H1 (cell line): ENCODE results near the gene ANXA4. TPM values are rescaled to one million over a fixed set of nuclear protein-coding genes. Genes with fewer than 3 reads are reported as not detected.

Experiments used
- CTCF ChIA-PET: fragments of 300-600 bp; sonication (Branson Sonifier 250); formaldehyde crosslinking; loops from one replicate; lab custom pipeline; 2021; ENCODE audit not compliant: partially characterized antibody; lab: Charles Lee
- POLR2A ChIA-PET: fragments of 300-600 bp; sonication (Branson Sonifier 250); formaldehyde crosslinking; loops from one replicate; lab custom pipeline; 2021; ENCODE audit warnings: inconsistent platforms; ENCODE audit not compliant: partially characterized antibody; lab: Charles Lee
- DNase-seq, 2 experiments: peaks; one replicate each; pipeline versions ENCODE4 v3.0.0 to v3.0.0-alpha.2; 2010 to 2022; ENCODE audit warnings: low spot score in 2 of 2, low read depth in 1 of 2, mixed read lengths in 1 of 2
- FAIRE-seq: peaks from 2 replicates; lab custom pipeline; 2011; peaks lifted over from hg19 to GRCh38; lab: Jason Lieb, UNC
- H2AFZ ChIP-seq: 2 replicates; pipeline ENCODE4 v1.8.1; 2012; ENCODE audit warnings: low read length, inconsistent platforms
- H2AK5ac ChIP-seq: 2 replicates; pipeline ENCODE4 v1.6.1; 2013; ENCODE audit warnings: low read depth, low read length
- H2BK120ac ChIP-seq: replicated peaks from 2 replicates; pipeline ENCODE3; 2013; ENCODE audit warnings: low read depth, low read length, inconsistent platforms
- H2BK12ac ChIP-seq: 2 replicates; pipeline ENCODE4 v1.6.1; 2013; ENCODE audit warnings: low read depth, low read length
- H2BK15ac ChIP-seq: 2 replicates; pipeline ENCODE4 v1.6.1; 2013; ENCODE audit warnings: low read length
- H2BK20ac ChIP-seq: 2 replicates; pipeline ENCODE4 v1.6.1; 2013; ENCODE audit warnings: low read length
- H2BK5ac ChIP-seq: 2 replicates; pipeline ENCODE4 v1.6.1; 2013; ENCODE audit warnings: low read depth, low read length
- H3K14ac ChIP-seq: 2 replicates; pipeline ENCODE4 v1.6.1; 2013; ENCODE audit warnings: inconsistent platforms; ENCODE audit not compliant: insufficient read length
- H3K18ac ChIP-seq: 2 replicates; pipeline ENCODE4 v1.6.1; 2013; ENCODE audit warnings: low read length; ENCODE audit errors: extremely low read depth
- H3K23ac ChIP-seq: 2 replicates; pipeline ENCODE4 v1.6.1; 2013; ENCODE audit warnings: inconsistent platforms; ENCODE audit not compliant: insufficient read length
- H3K23me2 ChIP-seq: 2 replicates; pipeline ENCODE4 v1.6.1; 2013; ENCODE audit warnings: low read depth, low read length
- H3K27ac ChIP-seq: 2 replicates; pipeline ENCODE4 v1.6.1; 2011; ENCODE audit warnings: low read depth, low read length, inconsistent platforms
- H3K27me3 ChIP-seq, 4 experiments: replicated peaks in 1 of 4; 1 replicate in 1 of 4; 2 replicates in 3 of 4; pipeline versions ENCODE4 v1.6.1 to v1.8.1; 2011 to 2013; ENCODE audit warnings: low read length in 3 of 4, mild to moderate bottlenecking in 3 of 4, inconsistent platforms in 2 of 4, mixed read lengths in 2 of 4, moderate library complexity in 1 of 4; ENCODE audit not compliant: control insufficient read depth in 3 of 4, insufficient read depth in 3 of 4; ENCODE audit errors: extremely low read depth in 1 of 4
- H3K36me3 ChIP-seq, 4 experiments: 2 replicates each; pipeline versions ENCODE4 v1.6.1 to v1.8.1; 2011 to 2013; ENCODE audit warnings: mild to moderate bottlenecking in 4 of 4, low read length in 3 of 4, moderate library complexity in 2 of 4, control low read depth in 1 of 4, inconsistent platforms in 1 of 4; ENCODE audit not compliant: insufficient read depth in 4 of 4, control insufficient read depth in 2 of 4
- H3K4ac ChIP-seq: replicated peaks from 2 replicates; pipeline ENCODE3; 2013; ENCODE audit warnings: low read length, low read depth, mixed read lengths, inconsistent platforms; ENCODE audit not compliant: insufficient read length
- H3K4me1 ChIP-seq, 4 experiments: replicated peaks in 1 of 4; 1 replicate in 1 of 4; 2 replicates in 3 of 4; pipeline versions ENCODE4 v1.6.1 to v1.8.1; 2011 to 2013; ENCODE audit warnings: low read length in 3 of 4, inconsistent platforms in 2 of 4, mixed read lengths in 1 of 4; ENCODE audit not compliant: insufficient read depth in 4 of 4, control insufficient read depth in 3 of 4
- H3K4me2 ChIP-seq, 2 experiments: 2 replicates each; pipeline versions ENCODE4 v1.6.1 to v1.8.1; 2011 to 2013; ENCODE audit warnings: low read depth in 2 of 2, low read length in 2 of 2, control low read depth in 1 of 2, inconsistent platforms in 1 of 2, mild to moderate bottlenecking in 1 of 2; ENCODE audit not compliant: insufficient read depth in 1 of 2
- H3K4me3 ChIP-seq, 4 experiments: fragments of 200-600, 300-600 bp in 1 of 4; sonication (generic), shearing (Covaris generic), sonication (Bioruptor Twin) in 1 of 4; 2 replicates each; pipeline versions ENCODE4 v1.5.1 to v1.8.1; 2011 to 2016; ENCODE audit warnings: low read length in 4 of 4, low read depth in 3 of 4, control low read depth in 2 of 4, inconsistent platforms in 2 of 4, mild to moderate bottlenecking in 2 of 4, mixed read lengths in 1 of 4, moderate library complexity in 1 of 4; ENCODE audit not compliant: insufficient read depth in 2 of 4; ENCODE audit errors: extremely low read depth in 1 of 4
- H3K56ac ChIP-seq: replicated peaks from 2 replicates; pipeline ENCODE3; 2013; ENCODE audit warnings: low read depth, mild to moderate bottlenecking, mixed read lengths, low read length, inconsistent platforms; ENCODE audit not compliant: insufficient read length
- H3K79me1 ChIP-seq: 2 replicates; pipeline ENCODE4 v1.6.1; 2013; ENCODE audit warnings: low read depth, low read length, control low read depth
- H3K79me2 ChIP-seq, 2 experiments: 2 replicates each; pipeline versions ENCODE4 v1.6.1 to v1.8.1; 2012 to 2013; ENCODE audit warnings: low read length in 2 of 2, mild to moderate bottlenecking in 2 of 2, inconsistent platforms in 1 of 2; ENCODE audit not compliant: insufficient read depth in 2 of 2, control insufficient read depth in 1 of 2
- H3K9ac ChIP-seq, 4 experiments: replicated peaks in 1 of 4; 1 replicate in 1 of 4; 2 replicates in 3 of 4; pipeline versions ENCODE4 v1.6.1 to v1.8.1; 2011 to 2013; ENCODE audit warnings: low read depth in 3 of 4, low read length in 3 of 4, control low read depth in 2 of 4, mild to moderate bottlenecking in 2 of 4, moderate library complexity in 2 of 4, inconsistent platforms in 1 of 4; ENCODE audit errors: extremely low read depth in 1 of 4
- H3K9me3 ChIP-seq, 2 experiments: 2 replicates each; pipeline versions ENCODE4 v1.6.1 to v1.8.1; 2012 to 2013; ENCODE audit warnings: mild to moderate bottlenecking in 2 of 2, moderate library complexity in 2 of 2, control low read depth in 1 of 2, inconsistent platforms in 1 of 2, low read depth in 1 of 2, low read length in 1 of 2, mixed read lengths in 1 of 2; ENCODE audit not compliant: insufficient read depth in 2 of 2
- H4K20me1 ChIP-seq, 2 experiments: replicated peaks in 1 of 2; 2 replicates each; pipeline versions ENCODE3 to v1.8.1; 2011 to 2013; ENCODE audit warnings: inconsistent platforms in 2 of 2, low read length in 2 of 2, mild to moderate bottlenecking in 1 of 2; ENCODE audit not compliant: insufficient read depth in 2 of 2, control insufficient read depth in 1 of 2
- H4K5ac ChIP-seq: 2 replicates; pipeline ENCODE4 v1.6.1; 2013; ENCODE audit warnings: low read length, low read depth, mixed read lengths, inconsistent platforms; ENCODE audit not compliant: insufficient read length
- H4K8ac ChIP-seq: 2 replicates; pipeline ENCODE4 v1.8.0; 2013; ENCODE audit warnings: mild to moderate bottlenecking, moderate library complexity, low read length, inconsistent platforms; ENCODE audit not compliant: insufficient read depth; ENCODE audit errors: extremely low read depth
- H4K91ac ChIP-seq: replicated peaks from 2 replicates; pipeline ENCODE3; 2013; ENCODE audit warnings: low read length, mixed read lengths, inconsistent platforms; ENCODE audit not compliant: insufficient read length
- ASH2L ChIP-seq: fragments of 200-600, 300-600 bp; sonication (generic); IDR thresholded peaks from one replicate; pipeline ENCODE4 v1.7.1; 2017; ENCODE audit warnings: low read length
- BCL11A ChIP-seq, 2 experiments: IDR thresholded peaks; one replicate each; pipeline ENCODE4 v1.6.1; 2011; ENCODE audit warnings: low read depth in 2 of 2, low read length in 2 of 2, mild to moderate bottlenecking in 2 of 2
- CHD1 ChIP-seq: IDR thresholded peaks from 2 replicates; pipeline ENCODE4 v1.6.1; 2012; ENCODE audit warnings: low read depth, low read length, improper control_type of control experiment
- CHD2 ChIP-seq: IDR thresholded peaks from 2 replicates; pipeline ENCODE4 v1.6.1; 2012; ENCODE audit warnings: low read length, improper control_type of control experiment
- NANOG ChIP-seq: IDR thresholded peaks from 2 replicates; pipeline ENCODE4 v1.6.1; 2011; ENCODE audit warnings: low read length, low read depth, mild to moderate bottlenecking, inconsistent platforms; ENCODE audit not compliant: insufficient read depth, poor library complexity, severe bottlenecking
- NRF1 ChIP-seq: IDR thresholded peaks from 2 replicates; pipeline ENCODE4 v1.6.1; 2011; ENCODE audit warnings: mild to moderate bottlenecking, low read depth, low read length, improper control_type of control experiment
- POLR2A ChIP-seq, 2 experiments: IDR thresholded peaks; 1 replicate in 1 of 2; 2 replicates in 1 of 2; pipeline ENCODE4 v1.6.1; 2011; ENCODE audit warnings: low read depth in 2 of 2, low read length in 2 of 2, mild to moderate bottlenecking in 2 of 2; ENCODE audit errors: control extremely low read depth in 1 of 2
- RAD21 ChIP-seq, 2 experiments: IDR thresholded peaks in 1 of 2; conservative IDR thresholded peaks in 1 of 2; 2 replicates each; pipeline ENCODE4 v1.6.1; 2011; ENCODE audit warnings: low read depth in 2 of 2, low read length in 2 of 2, improper control_type of control experiment in 1 of 2, inconsistent platforms in 1 of 2, mild to moderate bottlenecking in 1 of 2, moderate library complexity in 1 of 2
- RFX5 ChIP-seq: IDR thresholded peaks from 2 replicates; pipeline ENCODE4 v1.6.1; 2011; ENCODE audit warnings: low read depth, low read length, improper control_type of control experiment, borderline replicate concordance
- SP1 ChIP-seq: IDR thresholded peaks from 2 replicates; pipeline ENCODE4 v1.6.1; 2011; ENCODE audit warnings: low read depth, low read length
- TAF1 ChIP-seq: IDR thresholded peaks from 2 replicates; pipeline ENCODE4 v1.6.1; 2011; ENCODE audit warnings: mild to moderate bottlenecking, low read depth, low read length
- TEAD4 ChIP-seq: IDR thresholded peaks from 2 replicates; pipeline ENCODE4 v1.6.1; 2012; ENCODE audit warnings: low read depth, low read length, inconsistent platforms, mixed read lengths
- WGBS, 2 experiments: shearing (Covaris generic) in 1 of 2; methylation state at CpG; one replicate each; pipeline versions ENCODE4 v1.1.6 to v1.1.7; 2013 to 2015; ENCODE audit warnings: low lambda C conversion rate in 2 of 2, mixed read lengths in 2 of 2, inconsistent platforms in 1 of 2, low coverage in 1 of 2, missing lambda C conversion rate in 1 of 2; ENCODE audit not compliant: insufficient replicate concordance in 2 of 2, insufficient coverage in 1 of 2, insufficient read length in 1 of 2; ENCODE audit errors: extremely low coverage in 1 of 2, missing lambda C conversion rate in 1 of 2; 5-methylcytosine and 5-hydroxymethylcytosine counted together
- polyA plus RNA-seq, 7 experiments: library from polyadenylated mRNA; depleted of rRNA in 3 of 7; stranded (reverse) in 5 of 7; unstranded in 2 of 7; fragments of >200 nt in 5 of 7; fragments of 200-250 nt in 2 of 7; gene quantifications; 1 replicate in 5 of 7; 2 replicates in 1 of 7; 4 replicates in 1 of 7; pipeline versions ENCODE4 v1.2.1 to v1.2.3, GENCODE V29; 2011 to 2013; ENCODE audit warnings: missing spikeins in 2 of 7, mixed read lengths in 2 of 7
- total RNA-seq: library from RNA; stranded (reverse); fragmentation: NEBNext Ultra II Directional; extraction: Animal tissue kit (Norgen Biotek cat#: 25700); gene quantifications from 2 replicates; pipeline ENCODE4 v1.2.1, GENCODE V29; 2021
- TF ChIP-seq, protein P1 (sequence below): IDR thresholded peaks from 2 replicates; pipeline ENCODE4 v1.6.1; 2012; ENCODE audit warnings: low read length, inconsistent platforms

ANXA4 gene
- total and polyA plus RNA-seq, 2 of the 8 experiments (the other 6 are each of a cell fraction or from before 2014, with no cell fraction given), result 9.4 to 17.6 TPM

DNA sequence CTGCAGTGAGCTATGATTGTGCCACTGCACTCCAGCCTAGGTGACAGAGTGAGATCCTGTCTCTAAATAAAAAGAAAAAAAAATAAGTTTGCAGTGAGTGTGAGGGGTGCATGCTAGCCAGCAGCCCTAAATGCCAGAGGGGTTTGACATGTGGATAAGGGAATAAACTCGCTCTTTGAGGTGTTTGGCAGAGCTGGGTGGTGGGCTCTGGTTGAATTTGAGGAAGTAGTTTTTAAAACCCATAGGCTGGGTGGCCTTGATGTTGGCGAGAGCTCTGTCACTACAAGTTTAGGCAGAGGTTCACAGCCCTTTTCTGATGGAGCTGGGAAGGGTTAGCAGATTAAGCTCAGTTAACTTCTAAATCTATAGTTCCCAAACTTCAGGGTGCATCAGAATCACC is 3.1 kb downstream of the ANXA4 start:
- Histone ChIP-seq H2BK12ac (no peak overlapping the region), H2AK5ac (no peak overlapping the region), H2AFZ (no peak overlapping the region), H2BK20ac (no peak overlapping the region), H3K4me2 (no peak overlapping the region), H3K27me3 (peaks cover 0 to 15% (median 11%) of the 10 kb centered on the region in 4 experiments; a peak in 6 of 7 replicates), H2BK5ac (no peak overlapping the region), H3K9me3 (no peaks in the 10 kb centered on the region), H3K23ac (no peak overlapping the region), H2BK15ac (no peak overlapping the region), H3K4me3 (no peak overlapping the region), H3K56ac (no peak overlapping the region), H3K14ac (no peak overlapping the region), H4K8ac (no peak overlapping the region), H4K91ac (no peak overlapping the region), H3K36me3 (no peaks in the 10 kb centered on the region), H3K79me1 (no peaks in the 10 kb centered on the region; the same call in 1 of the 2 replicates), H3K4ac (no peak overlapping the region), H3K23me2 (peaks cover 12% of the 10 kb centered on the region; the same call in 1 of the 2 replicates), H2BK120ac (no peak overlapping the region), H3K4me1 (peaks cover 0 to 2% (median 1%) of the 10 kb centered on the region in 4 experiments; a peak in 3 of 7 replicates), H3K79me2 (no peaks in the 10 kb centered on the region), H4K5ac (no peak overlapping the region), H3K18ac (no peak overlapping the region), H3K27ac (no peak overlapping the region), H3K9ac (no peak overlapping the region), H4K20me1 (no peaks in the 10 kb centered on the region)
- 80% methylated on average over 2 of the region's 2 CpGs; no CpG with 5 or more reads in 1 of the 2 experiments for WGBS, 2 experiments
- POLR2A ChIA-PET, result interaction anchor here (0.9 to 1.1 kb wide), 2 partner anchors 9 to 11 kb away, joined by 3 read pairs; no protein-coding TSS in a partner anchor
- DNase-seq, result no peak
- CTCF ChIA-PET, result interaction anchor here (0.7 to 7.4 kb wide), 5 partner anchors 17 to 71 kb away, joined by 3 to 51 read pairs (median 4); no protein-coding TSS in a partner anchor
- FAIRE-seq, result no peak
- TF ChIP-seq BCL11A (IDR thresholded peaks at IDR 0.05; ENCODE audit: low read depth in 2 of 2, low read length in 2 of 2) (no peak), CHD1 (no peak), ASH2L (no peak), POLR2A (IDR thresholded peaks at IDR 0.05; ENCODE audit: control extremely low read depth in 1 of 2, low read depth in 2 of 2, low read length in 2 of 2) (no peak), RFX5 (no peak), TAF1 (no peak), SP1 (no peak), CHD2 (no peak), NRF1 (no peak), RAD21 (IDR thresholded peaks at IDR 0.05 in 1 of 2, conservative IDR thresholded peaks at IDR 0.05 in 1 of 2; ENCODE audit: low read depth in 2 of 2, low read length in 2 of 2) (no peak), NANOG (no peak), TEAD4 (no peak)
- TF ChIP-seq, protein P1, sequence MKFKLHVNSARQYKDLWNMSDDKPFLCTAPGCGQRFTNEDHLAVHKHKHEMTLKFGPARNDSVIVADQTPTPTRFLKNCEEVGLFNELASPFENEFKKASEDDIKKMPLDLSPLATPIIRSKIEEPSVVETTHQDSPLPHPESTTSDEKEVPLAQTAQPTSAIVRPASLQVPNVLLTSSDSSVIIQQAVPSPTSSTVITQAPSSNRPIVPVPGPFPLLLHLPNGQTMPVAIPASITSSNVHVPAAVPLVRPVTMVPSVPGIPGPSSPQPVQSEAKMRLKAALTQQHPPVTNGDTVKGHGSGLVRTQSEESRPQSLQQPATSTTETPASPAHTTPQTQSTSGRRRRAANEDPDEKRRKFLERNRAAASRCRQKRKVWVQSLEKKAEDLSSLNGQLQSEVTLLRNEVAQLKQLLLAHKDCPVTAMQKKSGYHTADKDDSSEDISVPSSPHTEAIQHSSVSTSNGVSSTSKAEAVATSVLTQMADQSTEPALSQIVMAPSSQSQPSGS, result no peak
